ENCODE data around the gene ZNF546.

The ZNF546 gene

GRCh38 chr19:39996811-39997637 is at the start of gene ZNF546:
ZNF546 (plus strand) TSS chr19:39997060; CDS start chr19:39998327, 1,267 bp downstream.
- H3K27me3 ChIP-seq (ENCODE audit: insufficient read depth, poor library complexity, severe bottlenecking), result no peaks in the 10 kb centered on the region
- H3K9me3 ChIP-seq (ENCODE audit: severe bottlenecking), result no peaks in the 10 kb centered on the region
- H3K36me3 ChIP-seq (ENCODE audit: low read depth), result 0 out of 2 replicates have a peak, but pooled peaks cover 4% of the 10 kb centered on the region
- peak within 1 kb of the TSS; percentile 67 for H3K4me3 ChIP-seq (ENCODE audit: severe bottlenecking)
- peaks cover 11% of the 10 kb centered on the region for H3K4me1 ChIP-seq (ENCODE audit: insufficient read depth, poor library complexity, severe bottlenecking)
- TF ChIP-seq, protein P1, sequence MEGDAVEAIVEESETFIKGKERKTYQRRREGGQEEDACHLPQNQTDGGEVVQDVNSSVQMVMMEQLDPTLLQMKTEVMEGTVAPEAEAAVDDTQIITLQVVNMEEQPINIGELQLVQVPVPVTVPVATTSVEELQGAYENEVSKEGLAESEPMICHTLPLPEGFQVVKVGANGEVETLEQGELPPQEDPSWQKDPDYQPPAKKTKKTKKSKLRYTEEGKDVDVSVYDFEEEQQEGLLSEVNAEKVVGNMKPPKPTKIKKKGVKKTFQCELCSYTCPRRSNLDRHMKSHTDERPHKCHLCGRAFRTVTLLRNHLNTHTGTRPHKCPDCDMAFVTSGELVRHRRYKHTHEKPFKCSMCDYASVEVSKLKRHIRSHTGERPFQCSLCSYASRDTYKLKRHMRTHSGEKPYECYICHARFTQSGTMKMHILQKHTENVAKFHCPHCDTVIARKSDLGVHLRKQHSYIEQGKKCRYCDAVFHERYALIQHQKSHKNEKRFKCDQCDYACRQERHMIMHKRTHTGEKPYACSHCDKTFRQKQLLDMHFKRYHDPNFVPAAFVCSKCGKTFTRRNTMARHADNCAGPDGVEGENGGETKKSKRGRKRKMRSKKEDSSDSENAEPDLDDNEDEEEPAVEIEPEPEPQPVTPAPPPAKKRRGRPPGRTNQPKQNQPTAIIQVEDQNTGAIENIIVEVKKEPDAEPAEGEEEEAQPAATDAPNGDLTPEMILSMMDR (IDR thresholded peaks at IDR 0.05; ENCODE audit: poor library complexity, severe bottlenecking), result no peak
- peak within 1 kb of the TSS; percentile 15 for H3K27ac ChIP-seq (ENCODE audit: poor library complexity, severe bottlenecking)
- ATAC-seq (ENCODE audit: low read depth), result peak; percentile 94
- peak; percentile 85 for DNase-seq (ENCODE audit: low spot score)

- Histone ChIP-seq H3K36me3 (ENCODE audit: low read depth) (no peaks in the 10 kb centered on the region), H3K27ac (ENCODE audit: poor library complexity, severe bottlenecking) (no peak overlapping the region), H3K4me1 (ENCODE audit: insufficient read depth, poor library complexity, severe bottlenecking) (no peaks in the 10 kb centered on the region), H3K27me3 (ENCODE audit: insufficient read depth, poor library complexity, severe bottlenecking) (no peaks in the 10 kb centered on the region), H3K4me3 (ENCODE audit: severe bottlenecking) (no peak overlapping the region), H3K9me3 (ENCODE audit: severe bottlenecking) (no peaks in the 10 kb centered on the region)
- TF ChIP-seq, protein P1 (IDR thresholded peaks at IDR 0.05; ENCODE audit: poor library complexity, severe bottlenecking), result no peak
- no peak for DNase-seq (ENCODE audit: low spot score)
- no peak for ATAC-seq (ENCODE audit: low read depth)
Observed at GRCh38 chr19:39949026-39949747, 47.7 kb upstream of the ZNF546 start.

DNA sequence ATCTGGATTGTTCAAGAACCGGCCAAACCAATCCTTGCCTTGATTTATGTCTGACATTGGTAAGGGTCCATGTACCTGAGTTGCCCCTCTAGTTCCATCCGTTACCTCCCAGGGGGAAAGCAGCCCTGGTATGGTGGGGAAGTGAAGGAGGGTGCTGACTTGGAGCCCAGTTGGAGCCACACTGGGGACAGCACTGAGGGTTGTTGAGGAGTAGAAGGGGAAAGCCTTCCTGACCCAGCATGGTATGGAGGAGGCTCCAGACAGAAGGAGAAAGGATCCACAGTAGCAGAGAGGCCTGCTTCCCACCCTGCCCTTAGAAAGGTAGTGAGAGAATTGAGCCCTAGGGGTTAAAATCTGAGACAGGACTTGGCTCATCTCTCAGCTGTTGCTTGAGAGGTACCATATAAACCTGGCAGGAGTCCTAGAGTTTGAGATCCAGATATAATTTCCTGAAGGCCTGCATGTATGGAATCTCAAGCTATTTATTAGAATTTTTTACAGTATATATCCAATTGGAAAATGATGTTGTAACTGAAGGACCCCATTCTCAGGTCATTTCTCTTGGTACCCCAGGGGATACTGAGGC is 45.7 kb upstream of the ZNF546 start:
- Histone ChIP-seq H3K9me3 (ENCODE audit: severe bottlenecking) (no peaks in the 10 kb centered on the region), H3K27ac (ENCODE audit: poor library complexity, severe bottlenecking) (no peak overlapping the region), H3K36me3 (ENCODE audit: low read depth) (no peaks in the 10 kb centered on the region), H3K4me1 (ENCODE audit: insufficient read depth, poor library complexity, severe bottlenecking) (no peaks in the 10 kb centered on the region), H3K4me3 (ENCODE audit: severe bottlenecking) (no peak overlapping the region), H3K27me3 (ENCODE audit: insufficient read depth, poor library complexity, severe bottlenecking) (no peaks in the 10 kb centered on the region)
- TF ChIP-seq, protein P1 (IDR thresholded peaks at IDR 0.05; ENCODE audit: poor library complexity, severe bottlenecking), result no peak
- no peak for DNase-seq (ENCODE audit: low spot score)
- no peak for ATAC-seq (ENCODE audit: low read depth)

DNA sequence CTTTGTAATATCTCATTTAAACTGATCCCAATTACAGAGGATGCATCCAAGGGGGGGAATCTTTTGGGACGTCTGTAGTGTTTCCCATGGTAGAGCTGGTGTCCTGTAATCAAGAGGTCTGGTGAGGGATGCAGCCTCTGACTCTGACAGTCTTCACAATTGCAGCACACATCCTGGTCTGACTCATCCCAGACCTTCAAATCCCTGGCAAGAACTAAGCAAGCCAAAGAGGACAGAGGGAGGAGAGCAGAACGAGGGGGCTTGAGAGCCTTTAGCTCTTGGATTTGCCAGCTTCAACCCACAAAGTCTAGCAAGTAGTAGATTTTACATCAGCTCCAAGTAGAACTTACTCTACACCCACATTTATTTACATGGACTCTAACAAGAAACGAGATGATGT is 45.2 kb upstream of the ZNF546 start:
- Histone ChIP-seq H3K27me3 (ENCODE audit: insufficient read depth, poor library complexity, severe bottlenecking) (no peaks in the 10 kb centered on the region), H3K9me3 (ENCODE audit: severe bottlenecking) (no peaks in the 10 kb centered on the region), H3K27ac (ENCODE audit: poor library complexity, severe bottlenecking) (no peak overlapping the region), H3K36me3 (ENCODE audit: low read depth) (no peaks in the 10 kb centered on the region), H3K4me3 (ENCODE audit: severe bottlenecking) (no peak overlapping the region), H3K4me1 (ENCODE audit: insufficient read depth, poor library complexity, severe bottlenecking) (no peaks in the 10 kb centered on the region)
- no peak for DNase-seq (ENCODE audit: low spot score)
- TF ChIP-seq, protein P1 (IDR thresholded peaks at IDR 0.05; ENCODE audit: poor library complexity, severe bottlenecking), result no peak
- peak; percentile 77 for ATAC-seq (ENCODE audit: low read depth)
